Nephron progenitor cell (in vitro differentiated cells): ENCODE data around the gene SULF2.

ENCODE experiments used
- DNase-seq: peaks from one replicate; pipeline ENCODE4 v3.0.0; 2021
- H3K27ac Mint-ChIP-seq: 2 replicates; pipeline ENCODE4 v1.8.0; 2021; ENCODE audit warnings: mild to moderate bottlenecking, moderate library complexity, mixed read lengths
- H3K27me3 Mint-ChIP-seq: 2 replicates; pipeline ENCODE4 v1.8.0; 2021; ENCODE audit warnings: mild to moderate bottlenecking, low read depth, mixed read lengths; ENCODE audit not compliant: poor library complexity
- H3K36me3 Mint-ChIP-seq: 2 replicates; pipeline ENCODE4 v1.8.0; 2021; ENCODE audit warnings: low read depth, mixed read lengths
- H3K4me1 Mint-ChIP-seq: 2 replicates; pipeline ENCODE4 v1.8.0; 2021; ENCODE audit warnings: mixed read lengths
- H3K4me3 Mint-ChIP-seq: 2 replicates; pipeline ENCODE4 v1.8.0; 2021; ENCODE audit warnings: mild to moderate bottlenecking, moderate library complexity, mixed read lengths
- H3K9me3 Mint-ChIP-seq: 2 replicates; pipeline ENCODE4 v1.8.0; 2021; ENCODE audit warnings: mild to moderate bottlenecking, moderate library complexity, mixed read lengths
- CTCF ChIP-seq: fragments of 200-600 bp; sonication (generic); IDR thresholded peaks from 2 replicates; pipeline ENCODE4 v1.5.0; 2021; ENCODE audit warnings: antibody characterized with exemption

The SULF2 gene

GRCh38 chr20:47740121-47740861 lies 45.0 kb downstream of the SULF2 start:
- no peak for DNase-seq
- no peak overlapping the region for H3K4me3 Mint-ChIP-seq
- H3K4me1 Mint-ChIP-seq, result peaks cover 45% of the 10 kb centered on the region
- no peak for TF ChIP-seq CTCF
- H3K27ac Mint-ChIP-seq, result peak overlapping the region; percentile 92
- H3K27me3 Mint-ChIP-seq, result peaks cover 2% of the 10 kb centered on the region
- H3K36me3 Mint-ChIP-seq, result peaks cover 48% of the 10 kb centered on the region
- peaks cover 2% of the 10 kb centered on the region for H3K9me3 Mint-ChIP-seq

- peaks cover 7% of the 10 kb centered on the region for H3K9me3 Mint-ChIP-seq
Measured at GRCh38 chr20:47737923-47738322, 47.4 kb downstream of the SULF2 start.

GRCh38 chr20:47736570-47737152 lies 48.6 kb downstream of the SULF2 start:
- Mint-ChIP-seq H3K27me3 (peaks cover 2% of the 10 kb centered on the region), H3K4me1 (peaks cover 16% of the 10 kb centered on the region), H3K4me3 (no peak overlapping the region), H3K9me3 (peaks cover 7% of the 10 kb centered on the region), H3K36me3 (peaks cover 74% of the 10 kb centered on the region), H3K27ac (no peak overlapping the region)
- TF ChIP-seq CTCF, result no peak
- DNase-seq, result no peak

More at GRCh38 chr20:47737923-47738322, 47.4 kb downstream of the SULF2 start:
- no peak for DNase-seq
- Mint-ChIP-seq H3K36me3 (peaks cover 63% of the 10 kb centered on the region), H3K4me1 (peaks cover 29% of the 10 kb centered on the region), H3K4me3 (no peak overlapping the region), H3K27ac (peak overlapping the region; percentile 57), H3K27me3 (peaks cover 2% of the 10 kb centered on the region)
- TF ChIP-seq CTCF, result no peak

GRCh38 chr20:47735412-47736400 lies 49.6 kb downstream of the SULF2 start:
- Mint-ChIP-seq H3K36me3 (peaks cover 84% of the 10 kb centered on the region), H3K9me3 (peaks cover 7% of the 10 kb centered on the region), H3K27me3 (peaks cover 2% of the 10 kb centered on the region), H3K4me3 (no peak overlapping the region), H3K27ac (no peak overlapping the region), H3K4me1 (peaks cover 7% of the 10 kb centered on the region)
- no peak for DNase-seq
- TF ChIP-seq CTCF, result no peak

- Mint-ChIP-seq H3K27me3 (peaks cover 2% of the 10 kb centered on the region), H3K4me1 (peaks cover 5% of the 10 kb centered on the region), H3K36me3 (peaks cover 84% of the 10 kb centered on the region), H3K9me3 (peaks cover 7% of the 10 kb centered on the region), H3K27ac (no peak overlapping the region), H3K4me3 (no peak overlapping the region)
- TF ChIP-seq CTCF, result no peak
- DNase-seq, result no peak
Measured at GRCh38 chr20:47734870-47735269, 50.4 kb downstream of the SULF2 start.
